HepG2 (cell line): ENCODE measurements around the gene TBL2. TPM values are rescaled to one million over a fixed set of nuclear protein-coding genes. Genes with fewer than 3 reads are reported as not detected.

Source experiments
- AGO1 ChIP-seq: fragments of 200-400 bp; formaldehyde crosslinking; IDR thresholded peaks from 2 replicates; pipeline ENCODE4 v1.6.1; 2017; ENCODE audit warnings: mild to moderate bottlenecking, low read depth, low read length, moderate library complexity; ENCODE audit not compliant: poor library complexity, severe bottlenecking
- ARNTL ChIP-seq: sonication (generic); formaldehyde crosslinking; IDR thresholded peaks from 2 replicates; pipeline ENCODE4 v1.4.0; 2020; ENCODE audit warnings: mild to moderate bottlenecking, missing genetic modification reagents
- CCDC6 ChIP-seq: sonication (generic); formaldehyde crosslinking; IDR thresholded peaks from 2 replicates; pipeline ENCODE4 v1.8.1; 2022; ENCODE audit warnings: mild to moderate bottlenecking, missing genetic modification reagents, moderate library complexity
- HDAC1 ChIP-seq: sonication (generic); formaldehyde crosslinking; IDR thresholded peaks from 2 replicates; pipeline ENCODE4 v1.5.1; 2020; ENCODE audit warnings: mild to moderate bottlenecking, missing genetic modification reagents
- KAT8 ChIP-seq: IDR thresholded peaks from 2 replicates; pipeline ENCODE4 v1.6.1; 2016; ENCODE audit warnings: missing genetic modification reagents, missing compliant biosample characterization
- NAIF1 ChIP-seq: sonication (generic); formaldehyde crosslinking; IDR thresholded peaks from 2 replicates; pipeline ENCODE4 v1.5.0; 2020; ENCODE audit warnings: mild to moderate bottlenecking, missing genetic modification reagents, borderline replicate concordance
- PCBP1 ChIP-seq: fragments of 200-400 bp; formaldehyde crosslinking; IDR thresholded peaks from 2 replicates; pipeline ENCODE4 v1.6.1; 2017; ENCODE audit warnings: mild to moderate bottlenecking, low read depth, low read length, borderline replicate concordance
- RFX3 ChIP-seq: IDR thresholded peaks from 2 replicates; pipeline ENCODE4 v1.6.1; 2016; ENCODE audit warnings: missing biosample characterization, missing genetic modification reagents
- SALL2 ChIP-seq: sonication (generic); formaldehyde crosslinking; IDR thresholded peaks from 2 replicates; pipeline ENCODE4 v1.8.1; 2023; ENCODE audit warnings: mild to moderate bottlenecking, missing genetic modification reagents, inconsistent platforms
- SCMH1 ChIP-seq: sonication (generic); formaldehyde crosslinking; IDR thresholded peaks from 2 replicates; pipeline ENCODE4 v1.9.0; 2021; ENCODE audit warnings: missing genetic modification reagents, mild to moderate bottlenecking, borderline replicate concordance
- SRSF1 ChIP-seq: fragments of 200-400 bp; formaldehyde crosslinking; optimal IDR thresholded peaks from 2 replicates; pipeline ENCODE3; 2017; ENCODE audit warnings: mild to moderate bottlenecking, low read depth, low read length, moderate library complexity
- TCF7 ChIP-seq: sonication (generic); IDR thresholded peaks from 2 replicates; pipeline ENCODE4 v1.6.1; 2016; ENCODE audit warnings: antibody characterized with exemption, low read depth
- ZNF292 ChIP-seq: sonication (generic); formaldehyde crosslinking; IDR thresholded peaks from 2 replicates; pipeline ENCODE4 v1.8.1; 2022; ENCODE audit warnings: mild to moderate bottlenecking, low read depth, missing genetic modification reagents, borderline replicate concordance
- ZNF331 ChIP-seq: sonication (generic); formaldehyde crosslinking; IDR thresholded peaks from 2 replicates; pipeline ENCODE4 v1.4.0; 2020; ENCODE audit warnings: missing genetic modification reagents
- ZNF598 ChIP-seq: sonication (generic); formaldehyde crosslinking; IDR thresholded peaks from 2 replicates; pipeline ENCODE4 v1.5.1; 2020; ENCODE audit warnings: mild to moderate bottlenecking, missing genetic modification reagents, borderline replicate concordance
- ZNF614 ChIP-seq: IDR thresholded peaks from 2 replicates; pipeline ENCODE4 v1.6.1; 2018; ENCODE audit warnings: missing biosample characterization, missing genetic modification reagents, inconsistent platforms, borderline replicate concordance
- ZNF652 ChIP-seq: IDR thresholded peaks from 2 replicates; pipeline ENCODE4 v1.6.1; 2016; ENCODE audit warnings: low read depth, borderline replicate concordance
- polyA plus RNA-seq, 8 experiments: library from polyadenylated mRNA; depleted of rRNA in 3 of 8; stranded (reverse) in 7 of 8; unstranded in 1 of 8; fragments of >200 nt; fragmentation: Illumina TruSeq in 4 of 8; extraction: Trizol in 4 of 8; gene quantifications; 2 replicates each; pipeline versions ENCODE4 v1.2.1 to v1.2.3, GENCODE V29; 2011 to 2016; ENCODE audit warnings: low read depth in 4 of 8, missing spikeins in 1 of 8, mixed read lengths in 1 of 8; ENCODE audit not compliant: insufficient read depth in 1 of 8
- total RNA-seq, 5 experiments: library from RNA; depleted of rRNA; stranded (reverse); fragments of >200 nt; fragmentation: Illumina TruSeq; extraction: Trizol; gene quantifications; 2 replicates each; pipeline ENCODE4 v1.2.3, GENCODE V29; 2016; ENCODE audit warnings: low read depth in 1 of 5
- TF ChIP-seq, protein P1 (sequence below): IDR thresholded peaks from 2 replicates; pipeline ENCODE4 v1.6.1; 2016; ENCODE audit warnings: control low read depth
- TF ChIP-seq, protein P2 (sequence below): sonication (generic); formaldehyde crosslinking; conservative IDR thresholded peaks from 2 replicates; pipeline ENCODE4 v1.4.0; 2020; ENCODE audit warnings: missing genetic modification reagents
- TF ChIP-seq, protein P3 (sequence below): sonication (generic); formaldehyde crosslinking; conservative IDR thresholded peaks from 2 replicates; pipeline ENCODE4 v1.4.0; 2020; ENCODE audit warnings: missing genetic modification reagents
- TF ChIP-seq, protein P4 (sequence below): sonication (generic); formaldehyde crosslinking; IDR thresholded peaks from 2 replicates; pipeline ENCODE4 v1.5.0; 2020; ENCODE audit warnings: mild to moderate bottlenecking, missing genetic modification reagents
- TF ChIP-seq, protein P5 (sequence below): conservative IDR thresholded peaks from 2 replicates; pipeline ENCODE4 v1.6.1; 2018; ENCODE audit warnings: missing genetic modification reagents

Gene TBL2
- total and polyA plus RNA-seq, 2 of the 13 experiments (the other 11 are each of a cell fraction or from before 2014, with no cell fraction given), result 43.4 to 47.2 TPM

DNA sequence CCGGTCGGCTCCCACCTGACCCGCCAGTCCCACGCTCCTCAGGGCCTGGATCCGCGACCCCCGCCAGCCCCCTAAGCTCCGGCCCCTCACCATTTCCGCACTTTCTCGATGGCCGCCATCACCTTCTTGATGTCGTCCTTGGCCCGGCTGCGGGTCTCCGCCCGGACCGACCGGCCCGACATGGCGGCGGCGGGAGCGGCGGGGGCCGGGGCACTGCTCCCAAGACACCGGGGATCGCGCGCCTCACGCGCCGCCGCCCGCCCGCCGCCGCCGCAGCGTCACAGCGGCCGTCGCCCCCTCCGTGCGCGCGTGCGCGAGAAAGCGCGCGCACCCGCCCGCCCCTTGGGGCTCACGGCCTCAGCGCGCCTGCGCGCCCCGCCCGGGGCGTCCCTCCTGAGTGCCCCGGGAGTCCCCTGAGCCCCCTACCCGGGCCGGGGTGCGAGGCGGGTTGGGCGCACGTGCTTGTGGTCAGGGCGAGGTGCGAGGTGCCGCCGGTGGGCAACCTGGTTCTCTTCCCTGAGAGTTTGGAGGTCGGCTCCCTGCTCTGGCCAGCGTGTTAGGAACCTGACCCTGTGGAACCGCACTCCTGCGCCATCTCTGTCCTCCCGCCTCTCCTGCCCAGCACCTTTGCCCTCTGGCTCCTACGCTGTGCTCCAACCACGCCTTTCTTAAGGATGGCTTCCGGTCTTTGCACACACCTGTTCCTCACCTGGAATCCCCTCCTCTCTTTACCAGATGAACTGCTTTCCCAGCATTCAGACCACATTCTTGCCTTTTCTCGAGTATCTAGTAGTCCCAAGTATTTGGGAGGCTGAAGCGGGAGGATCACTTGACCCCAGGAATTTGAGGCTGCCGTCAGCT is 20.8 kb downstream of the TBL2 start, which contains the start of gene BCL7B (continued):
- TF ChIP-seq, protein P1, sequence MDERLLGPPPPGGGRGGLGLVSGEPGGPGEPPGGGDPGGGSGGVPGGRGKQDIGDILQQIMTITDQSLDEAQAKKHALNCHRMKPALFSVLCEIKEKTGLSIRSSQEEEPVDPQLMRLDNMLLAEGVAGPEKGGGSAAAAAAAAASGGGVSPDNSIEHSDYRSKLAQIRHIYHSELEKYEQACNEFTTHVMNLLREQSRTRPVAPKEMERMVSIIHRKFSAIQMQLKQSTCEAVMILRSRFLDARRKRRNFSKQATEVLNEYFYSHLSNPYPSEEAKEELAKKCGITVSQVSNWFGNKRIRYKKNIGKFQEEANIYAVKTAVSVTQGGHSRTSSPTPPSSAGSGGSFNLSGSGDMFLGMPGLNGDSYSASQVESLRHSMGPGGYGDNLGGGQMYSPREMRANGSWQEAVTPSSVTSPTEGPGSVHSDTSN (CRISPR knock-in tag), result no peak
- no peak for TF ChIP-seq RFX3 (CRISPR knock-in tag)
- TF ChIP-seq KAT8 (CRISPR knock-in tag), result peak; percentile 12; the same call in 1 of the 2 replicates
- no peak; the same call in 1 of the 2 replicates for TF ChIP-seq ZNF614
- TF ChIP-seq, protein P2, sequence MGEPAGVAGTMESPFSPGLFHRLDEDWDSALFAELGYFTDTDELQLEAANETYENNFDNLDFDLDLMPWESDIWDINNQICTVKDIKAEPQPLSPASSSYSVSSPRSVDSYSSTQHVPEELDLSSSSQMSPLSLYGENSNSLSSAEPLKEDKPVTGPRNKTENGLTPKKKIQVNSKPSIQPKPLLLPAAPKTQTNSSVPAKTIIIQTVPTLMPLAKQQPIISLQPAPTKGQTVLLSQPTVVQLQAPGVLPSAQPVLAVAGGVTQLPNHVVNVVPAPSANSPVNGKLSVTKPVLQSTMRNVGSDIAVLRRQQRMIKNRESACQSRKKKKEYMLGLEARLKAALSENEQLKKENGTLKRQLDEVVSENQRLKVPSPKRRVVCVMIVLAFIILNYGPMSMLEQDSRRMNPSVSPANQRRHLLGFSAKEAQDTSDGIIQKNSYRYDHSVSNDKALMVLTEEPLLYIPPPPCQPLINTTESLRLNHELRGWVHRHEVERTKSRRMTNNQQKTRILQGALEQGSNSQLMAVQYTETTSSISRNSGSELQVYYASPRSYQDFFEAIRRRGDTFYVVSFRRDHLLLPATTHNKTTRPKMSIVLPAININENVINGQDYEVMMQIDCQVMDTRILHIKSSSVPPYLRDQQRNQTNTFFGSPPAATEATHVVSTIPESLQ (CRISPR knock-in tag), result no peak
- TF ChIP-seq SALL2 (CRISPR knock-in tag), result peak; percentile 95
- peak; percentile 63; the same call in 1 of the 2 replicates for TF ChIP-seq ZNF598 (CRISPR knock-in tag)
- no peak for TF ChIP-seq ZNF652 (CRISPR knock-in tag)
- peak; percentile 77 for TF ChIP-seq NAIF1 (CRISPR knock-in tag)
- no peak; the same call in 1 of the 2 replicates for TF ChIP-seq CCDC6 (CRISPR knock-in tag)
- TF ChIP-seq, protein P3, sequence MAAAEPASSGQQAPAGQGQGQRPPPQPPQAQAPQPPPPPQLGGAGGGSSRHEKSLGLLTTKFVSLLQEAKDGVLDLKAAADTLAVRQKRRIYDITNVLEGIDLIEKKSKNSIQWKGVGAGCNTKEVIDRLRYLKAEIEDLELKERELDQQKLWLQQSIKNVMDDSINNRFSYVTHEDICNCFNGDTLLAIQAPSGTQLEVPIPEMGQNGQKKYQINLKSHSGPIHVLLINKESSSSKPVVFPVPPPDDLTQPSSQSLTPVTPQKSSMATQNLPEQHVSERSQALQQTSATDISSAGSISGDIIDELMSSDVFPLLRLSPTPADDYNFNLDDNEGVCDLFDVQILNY (CRISPR knock-in tag), result no peak
- no peak for TF ChIP-seq TCF7
- TF ChIP-seq, protein P4, sequence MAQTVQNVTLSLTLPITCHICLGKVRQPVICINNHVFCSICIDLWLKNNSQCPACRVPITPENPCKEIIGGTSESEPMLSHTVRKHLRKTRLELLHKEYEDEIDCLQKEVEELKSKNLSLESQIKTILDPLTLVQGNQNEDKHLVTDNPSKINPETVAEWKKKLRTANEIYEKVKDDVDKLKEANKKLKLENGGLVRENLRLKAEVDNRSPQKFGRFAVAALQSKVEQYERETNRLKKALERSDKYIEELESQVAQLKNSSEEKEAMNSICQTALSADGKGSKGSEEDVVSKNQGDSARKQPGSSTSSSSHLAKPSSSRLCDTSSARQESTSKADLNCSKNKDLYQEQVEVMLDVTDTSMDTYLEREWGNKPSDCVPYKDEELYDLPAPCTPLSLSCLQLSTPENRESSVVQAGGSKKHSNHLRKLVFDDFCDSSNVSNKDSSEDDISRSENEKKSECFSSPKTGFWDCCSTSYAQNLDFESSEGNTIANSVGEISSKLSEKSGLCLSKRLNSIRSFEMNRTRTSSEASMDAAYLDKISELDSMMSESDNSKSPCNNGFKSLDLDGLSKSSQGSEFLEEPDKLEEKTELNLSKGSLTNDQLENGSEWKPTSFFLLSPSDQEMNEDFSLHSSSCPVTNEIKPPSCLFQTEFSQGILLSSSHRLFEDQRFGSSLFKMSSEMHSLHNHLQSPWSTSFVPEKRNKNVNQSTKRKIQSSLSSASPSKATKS (CRISPR knock-in tag), result 0 out of 2 replicates have a peak, but pooled peaks have one; percentile 59
- peak; percentile 77 for TF ChIP-seq HDAC1
- TF ChIP-seq, protein P5, sequence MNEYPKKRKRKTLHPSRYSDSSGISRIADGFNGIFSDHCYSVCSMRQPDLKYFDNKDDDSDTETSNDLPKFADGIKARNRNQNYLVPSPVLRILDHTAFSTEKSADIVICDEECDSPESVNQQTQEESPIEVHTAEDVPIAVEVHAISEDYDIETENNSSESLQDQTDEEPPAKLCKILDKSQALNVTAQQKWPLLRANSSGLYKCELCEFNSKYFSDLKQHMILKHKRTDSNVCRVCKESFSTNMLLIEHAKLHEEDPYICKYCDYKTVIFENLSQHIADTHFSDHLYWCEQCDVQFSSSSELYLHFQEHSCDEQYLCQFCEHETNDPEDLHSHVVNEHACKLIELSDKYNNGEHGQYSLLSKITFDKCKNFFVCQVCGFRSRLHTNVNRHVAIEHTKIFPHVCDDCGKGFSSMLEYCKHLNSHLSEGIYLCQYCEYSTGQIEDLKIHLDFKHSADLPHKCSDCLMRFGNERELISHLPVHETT (CRISPR knock-in tag), result 0 out of 2 replicates have a peak, but pooled peaks have one; percentile 7
- TF ChIP-seq SCMH1, result no peak
- no peak for TF ChIP-seq PCBP1
- peak; percentile 66; the same call in 1 of the 2 replicates for TF ChIP-seq ZNF331 (CRISPR knock-in tag)
- TF ChIP-seq AGO1, result no peak
- TF ChIP-seq SRSF1, result peak; percentile 65
- no peak for TF ChIP-seq ZNF292 (CRISPR knock-in tag)
- peak; percentile 73; the same call in 1 of the 2 replicates for TF ChIP-seq ARNTL (CRISPR knock-in tag)
